Panc1 (cell line): Measurements from ENCODE around the gene HGD. TPM values are rescaled to one million over a fixed set of nuclear protein-coding genes. Genes with fewer than 3 reads are reported as not detected.

Experiments used
- ATAC-seq: fragments of 200-7000 bp; cut with Tn5 transposase; 2 replicates; pipeline ENCODE4 v1.9.1; 2020; ENCODE audit warnings: mild to moderate bottlenecking, moderate library complexity
- BruUV-seq: library from RNA; stranded (reverse); fragments of 400-500 nt; replicated peaks from 2 replicates; lab custom pipeline; 2021; lab: Mats Ljungman, UMichigan
- CTCF ChIA-PET: fragments of 300-600 bp; sonication (Branson Sonifier 250); formaldehyde crosslinking; loops from one replicate; lab custom pipeline; 2022; ENCODE audit warnings: antibody characterized with exemption; lab: Charles Lee
- POLR2A ChIA-PET: fragments of 300-600 bp; sonication (Branson Sonifier 250); formaldehyde crosslinking; loops from one replicate; lab custom pipeline; 2022; ENCODE audit warnings: antibody characterized with exemption; lab: Charles Lee
- DNase-seq: peaks from one replicate; pipeline ENCODE4 v3.0.0-alpha.2; 2010; ENCODE audit warnings: low read depth, low spot score
- H3K27ac ChIP-seq: 2 replicates; pipeline ENCODE4 v1.5.1; 2011; ENCODE audit warnings: mild to moderate bottlenecking, low read length, inconsistent platforms
- H3K27me3 ChIP-seq: fragments of 200-500 bp; sonication (Bioruptor generic); 2 replicates; pipeline ENCODE4 v1.6.0; 2014; ENCODE audit warnings: low read length, inconsistent platforms; ENCODE audit not compliant: control insufficient read depth, insufficient read depth
- H3K36me3 ChIP-seq: fragments of 200-500 bp; sonication (Bioruptor generic); 2 replicates; pipeline ENCODE4 v1.5.1; 2014; ENCODE audit warnings: inconsistent platforms, mild to moderate bottlenecking, low read length, moderate library complexity; ENCODE audit not compliant: control insufficient read depth, insufficient read depth
- H3K4me1 ChIP-seq: 2 replicates; pipeline ENCODE4 v1.5.1; 2011; ENCODE audit warnings: inconsistent platforms, mild to moderate bottlenecking, low read length, moderate library complexity; ENCODE audit not compliant: control insufficient read depth, insufficient read depth
- H3K4me3 ChIP-seq, 2 experiments: 2 replicates each; pipeline ENCODE4 v1.5.1; 2011 to 2012; ENCODE audit warnings: low read depth in 2 of 2, low read length in 2 of 2, mild to moderate bottlenecking in 2 of 2, inconsistent platforms in 1 of 2, moderate library complexity in 1 of 2
- H3K9me3 ChIP-seq: fragments of 200-500 bp; sonication (Bioruptor generic); 2 replicates; pipeline ENCODE4 v1.5.1; 2014; ENCODE audit warnings: low read depth, mild to moderate bottlenecking, inconsistent platforms, low read length, moderate library complexity; ENCODE audit not compliant: control insufficient read depth, insufficient read depth
- POLR2AphosphoS5 ChIP-seq: IDR thresholded peaks from 2 replicates; pipeline ENCODE4 v1.6.1; 2012; ENCODE audit warnings: mild to moderate bottlenecking, low read depth, low read length, moderate library complexity
- SIN3A ChIP-seq: IDR thresholded peaks from 2 replicates; pipeline ENCODE4 v1.6.1; 2012; ENCODE audit warnings: low read depth, mild to moderate bottlenecking, low read length, moderate library complexity, borderline replicate concordance; ENCODE audit not compliant: insufficient read depth
- TCF7L2 ChIP-seq: IDR thresholded peaks from 2 replicates; pipeline ENCODE4 v1.6.1; 2011; ENCODE audit warnings: mild to moderate bottlenecking, low read depth, low read length, inconsistent platforms
- in situ Hi-C: cut with HindIII; loops from 2 replicates; pipeline ENCODE4 v1.10.0; 2016; ENCODE audit warnings: low sequenced_read_pairs, low pct_unique_long_range_greater_than_20kb
- intact Hi-C: fragments of 100-400 bp; cut with micrococcal nuclease; formaldehyde crosslinking; loops from one replicate; pipeline ENCODE4 v1.10.0; 2022; ENCODE audit not compliant: unreplicated experiment
- total RNA-seq: library from RNA; stranded (reverse); gene quantifications from one replicate; pipeline ENCODE4 v1.2.1, GENCODE V29; 2021; ENCODE audit not compliant: unreplicated experiment
- TF ChIP-seq, protein P1 (sequence below), 2 experiments: IDR thresholded peaks; 2 replicates each; pipeline ENCODE4 v1.6.1; 2011 to 2012; ENCODE audit warnings: low read depth in 2 of 2, control low read depth in 1 of 2, low read length in 1 of 2, mild to moderate bottlenecking in 1 of 2, moderate library complexity in 1 of 2; ENCODE audit not compliant: insufficient read depth in 1 of 2
- TF ChIP-seq, protein P2 (sequence below): fragments of 450-650 bp; IDR thresholded peaks from 2 replicates; pipeline ENCODE4 v1.5.1; 2017; ENCODE audit warnings: mild to moderate bottlenecking

HGD gene
- total RNA-seq, 1 experiment from 2014 or later, result 0.59 TPM

DNA sequence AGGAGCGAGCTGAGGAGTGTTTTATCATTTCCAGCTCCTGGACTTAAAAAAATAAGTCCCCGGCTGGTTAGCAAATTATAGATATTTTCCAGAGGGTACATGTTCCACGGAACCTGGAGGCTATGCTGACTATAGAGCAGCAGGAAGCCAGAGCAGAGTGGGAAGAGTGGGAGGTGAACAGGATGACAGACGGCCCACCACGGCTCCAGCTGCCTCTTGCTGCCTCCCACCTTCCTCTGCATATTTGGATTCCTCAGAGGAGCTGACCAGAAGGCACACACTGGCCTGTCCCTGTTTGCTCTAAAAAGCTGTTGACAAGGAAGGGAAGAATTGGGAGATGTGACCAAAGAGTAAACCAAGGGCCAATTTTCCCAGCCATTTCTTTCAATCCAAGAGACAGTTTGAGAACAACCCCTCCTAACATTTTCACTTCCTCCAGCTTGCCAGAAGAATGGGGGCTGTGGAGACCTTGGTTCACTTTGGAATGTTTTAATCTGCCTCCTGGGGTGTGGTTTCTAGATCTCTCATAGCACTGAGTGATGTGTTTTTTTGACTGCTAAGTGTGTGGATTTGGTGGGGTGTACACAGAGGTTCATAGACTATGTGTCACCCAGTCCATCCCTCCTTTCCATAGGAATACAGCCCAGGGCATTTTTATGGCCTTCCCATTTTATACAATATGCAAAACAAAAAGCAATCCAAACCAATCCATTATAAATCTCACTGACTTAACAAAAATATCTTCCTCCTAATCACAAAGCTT, 36.8 kb downstream of the HGD start:
- H3K4me3 ChIP-seq, result no peak overlapping the region
- DNase-seq (no peak), ATAC-seq (no peak)
- no peaks in the 10 kb centered on the region for H3K9me3 ChIP-seq
- no peaks in the 10 kb centered on the region for H3K4me1 ChIP-seq
- no peaks in the 10 kb centered on the region for H3K36me3 ChIP-seq
- CTCF ChIA-PET, result no interaction called here
- TF ChIP-seq SIN3A (no peak), TCF7L2 (no peak), POLR2AphosphoS5 (no peak)
- TF ChIP-seq, protein P1, sequence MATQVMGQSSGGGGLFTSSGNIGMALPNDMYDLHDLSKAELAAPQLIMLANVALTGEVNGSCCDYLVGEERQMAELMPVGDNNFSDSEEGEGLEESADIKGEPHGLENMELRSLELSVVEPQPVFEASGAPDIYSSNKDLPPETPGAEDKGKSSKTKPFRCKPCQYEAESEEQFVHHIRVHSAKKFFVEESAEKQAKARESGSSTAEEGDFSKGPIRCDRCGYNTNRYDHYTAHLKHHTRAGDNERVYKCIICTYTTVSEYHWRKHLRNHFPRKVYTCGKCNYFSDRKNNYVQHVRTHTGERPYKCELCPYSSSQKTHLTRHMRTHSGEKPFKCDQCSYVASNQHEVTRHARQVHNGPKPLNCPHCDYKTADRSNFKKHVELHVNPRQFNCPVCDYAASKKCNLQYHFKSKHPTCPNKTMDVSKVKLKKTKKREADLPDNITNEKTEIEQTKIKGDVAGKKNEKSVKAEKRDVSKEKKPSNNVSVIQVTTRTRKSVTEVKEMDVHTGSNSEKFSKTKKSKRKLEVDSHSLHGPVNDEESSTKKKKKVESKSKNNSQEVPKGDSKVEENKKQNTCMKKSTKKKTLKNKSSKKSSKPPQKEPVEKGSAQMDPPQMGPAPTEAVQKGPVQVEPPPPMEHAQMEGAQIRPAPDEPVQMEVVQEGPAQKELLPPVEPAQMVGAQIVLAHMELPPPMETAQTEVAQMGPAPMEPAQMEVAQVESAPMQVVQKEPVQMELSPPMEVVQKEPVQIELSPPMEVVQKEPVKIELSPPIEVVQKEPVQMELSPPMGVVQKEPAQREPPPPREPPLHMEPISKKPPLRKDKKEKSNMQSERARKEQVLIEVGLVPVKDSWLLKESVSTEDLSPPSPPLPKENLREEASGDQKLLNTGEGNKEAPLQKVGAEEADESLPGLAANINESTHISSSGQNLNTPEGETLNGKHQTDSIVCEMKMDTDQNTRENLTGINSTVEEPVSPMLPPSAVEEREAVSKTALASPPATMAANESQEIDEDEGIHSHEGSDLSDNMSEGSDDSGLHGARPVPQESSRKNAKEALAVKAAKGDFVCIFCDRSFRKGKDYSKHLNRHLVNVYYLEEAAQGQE (IDR thresholded peaks at IDR 0.05; ENCODE audit: insufficient read depth in 1 of 2, low read depth in 2 of 2, low read length in 1 of 2), result no peak
- POLR2A ChIA-PET, result no interaction called here
- peaks cover 3% of the 10 kb centered on the region; the same call in 1 of the 2 replicates for H3K27me3 ChIP-seq
- intact Hi-C loops, result no loop called here
- no TSS peak for BruUV-seq
- in situ Hi-C loops, result no loop called here
- H3K27ac ChIP-seq, result no peak overlapping the region

DNA sequence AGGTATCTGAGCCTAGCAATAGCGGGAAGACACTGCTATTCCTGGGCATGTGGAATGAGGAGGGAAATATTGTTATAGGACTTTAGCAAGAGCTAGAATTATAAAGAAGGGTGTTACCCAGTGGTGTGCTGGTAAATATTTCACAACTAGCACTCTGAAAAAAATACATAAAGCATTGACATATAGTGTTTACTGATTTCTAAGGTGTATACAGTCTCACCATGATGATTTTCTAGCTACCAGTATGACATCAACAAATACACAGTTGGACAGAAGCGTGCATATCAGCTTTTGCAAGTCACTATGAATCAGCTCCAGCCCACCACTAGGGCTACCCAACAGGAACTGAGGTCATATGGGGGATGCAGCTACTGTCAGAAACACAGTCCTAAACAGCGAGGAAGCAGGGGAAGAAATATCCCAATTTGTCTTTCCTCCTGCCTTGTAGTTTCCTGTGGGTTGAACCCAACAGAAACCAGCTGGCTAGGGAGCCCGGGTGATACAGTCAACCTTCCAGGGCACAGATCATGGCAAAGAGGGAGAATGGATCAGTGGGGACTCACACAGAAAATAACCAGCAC, 39.6 kb downstream of the HGD start:
- DNase-seq, result no peak
- no peak overlapping the region for H3K27ac ChIP-seq
- in situ Hi-C loops, result no loop called here
- no peaks in the 10 kb centered on the region for H3K4me1 ChIP-seq
- BruUV-seq, result no TSS peak
- ChIA-PET POLR2A (no interaction called here), CTCF (no interaction called here)
- peaks cover 3% of the 10 kb centered on the region for H3K27me3 ChIP-seq
- no peak overlapping the region for H3K4me3 ChIP-seq
- TF ChIP-seq POLR2AphosphoS5 (no peak), TCF7L2 (no peak)
- no peak for ATAC-seq
- intact Hi-C loops, result no loop called here
- no peaks in the 10 kb centered on the region for H3K9me3 ChIP-seq
- no peaks in the 10 kb centered on the region for H3K36me3 ChIP-seq

DNA sequence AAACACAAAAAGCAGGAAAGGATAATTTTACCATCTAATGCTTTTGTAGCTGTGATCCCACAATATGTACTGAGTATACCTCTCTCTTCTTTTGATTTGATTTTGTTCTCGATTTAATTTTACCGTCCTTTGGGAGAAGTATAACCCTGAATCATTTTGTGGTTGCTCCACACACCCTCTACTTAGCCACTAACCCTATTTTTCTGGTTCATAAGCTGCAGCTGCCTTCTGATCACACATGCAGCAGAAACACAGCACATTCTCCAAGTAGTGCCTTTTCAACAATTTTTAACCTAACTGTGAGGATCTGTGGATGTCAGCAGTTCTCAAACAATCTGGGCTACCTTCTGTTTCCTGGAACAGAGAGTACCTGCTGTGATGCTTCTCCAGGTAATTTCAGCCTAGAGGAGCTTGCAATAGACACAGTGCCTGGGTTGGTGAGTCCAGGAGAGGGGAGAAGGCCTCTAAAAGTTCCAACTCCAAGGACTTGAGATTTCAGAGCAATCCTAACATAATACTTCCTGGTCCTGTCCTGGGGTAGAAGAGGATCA, 40.3 kb downstream of the HGD start:
- CTCF ChIA-PET, result interaction anchor here (0.6 kb wide), 1 partner anchor 144 kb away, joined by 7 read pairs; no protein-coding TSS in a partner anchor
- TF ChIP-seq TCF7L2 (no peak), POLR2AphosphoS5 (no peak), SIN3A (no peak)
- TF ChIP-seq, protein P2, sequence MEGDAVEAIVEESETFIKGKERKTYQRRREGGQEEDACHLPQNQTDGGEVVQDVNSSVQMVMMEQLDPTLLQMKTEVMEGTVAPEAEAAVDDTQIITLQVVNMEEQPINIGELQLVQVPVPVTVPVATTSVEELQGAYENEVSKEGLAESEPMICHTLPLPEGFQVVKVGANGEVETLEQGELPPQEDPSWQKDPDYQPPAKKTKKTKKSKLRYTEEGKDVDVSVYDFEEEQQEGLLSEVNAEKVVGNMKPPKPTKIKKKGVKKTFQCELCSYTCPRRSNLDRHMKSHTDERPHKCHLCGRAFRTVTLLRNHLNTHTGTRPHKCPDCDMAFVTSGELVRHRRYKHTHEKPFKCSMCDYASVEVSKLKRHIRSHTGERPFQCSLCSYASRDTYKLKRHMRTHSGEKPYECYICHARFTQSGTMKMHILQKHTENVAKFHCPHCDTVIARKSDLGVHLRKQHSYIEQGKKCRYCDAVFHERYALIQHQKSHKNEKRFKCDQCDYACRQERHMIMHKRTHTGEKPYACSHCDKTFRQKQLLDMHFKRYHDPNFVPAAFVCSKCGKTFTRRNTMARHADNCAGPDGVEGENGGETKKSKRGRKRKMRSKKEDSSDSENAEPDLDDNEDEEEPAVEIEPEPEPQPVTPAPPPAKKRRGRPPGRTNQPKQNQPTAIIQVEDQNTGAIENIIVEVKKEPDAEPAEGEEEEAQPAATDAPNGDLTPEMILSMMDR, result no peak
- TF ChIP-seq, protein P1 (IDR thresholded peaks at IDR 0.05; ENCODE audit: insufficient read depth in 1 of 2, low read depth in 2 of 2, low read length in 1 of 2), result no peak
- H3K27ac ChIP-seq, result no peak overlapping the region
- H3K9me3 ChIP-seq, result no peaks in the 10 kb centered on the region
- intact Hi-C loops (no loop called here), in situ Hi-C loops (no loop called here)
- no peak overlapping the region for H3K4me3 ChIP-seq
- peaks cover 3% of the 10 kb centered on the region for H3K27me3 ChIP-seq
- no TSS peak for BruUV-seq
- POLR2A ChIA-PET, result no interaction called here
- DNase-seq, result no peak
- no peak for ATAC-seq
- no peaks in the 10 kb centered on the region for H3K4me1 ChIP-seq
- H3K36me3 ChIP-seq, result no peaks in the 10 kb centered on the region
